Measurements from ENCODE around the gene TIGD1. TPM values are rescaled to one million over a fixed set of nuclear protein-coding genes. Genes with fewer than 3 reads are reported as not detected.

TIGD1 gene
- total and polyA plus RNA-seq, 9 donors, result 4.3 to 9.7 (median 7.4) TPM

DNA sequence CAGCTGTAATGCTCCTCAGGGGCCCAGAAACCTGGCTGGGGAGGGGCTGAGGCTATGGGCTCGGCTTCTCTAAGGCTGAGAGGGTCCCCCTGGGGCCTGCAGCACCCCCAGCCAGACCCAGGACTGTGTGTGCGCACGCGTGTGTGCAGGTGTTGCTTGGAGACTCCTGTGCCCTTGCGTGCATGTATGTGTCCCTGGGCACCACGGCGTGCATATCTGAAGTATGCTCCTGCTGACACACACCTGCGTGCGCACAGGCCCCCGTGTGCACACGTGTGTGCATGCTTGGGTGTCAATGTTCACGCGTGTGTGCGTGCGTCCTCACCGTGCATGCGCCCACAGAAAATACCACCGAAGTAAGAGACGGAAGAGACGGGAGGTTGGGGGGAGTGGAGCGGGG, 47.8 kb downstream of the TIGD1 start:
- peak overlapping the region; percentile 85 to 97 for H3K27ac ChIP-seq
- intact Hi-C loops (cut with DNase I), result no loop called here
- no peak for DNase-seq
- H3K9me3 ChIP-seq, result no peaks in the 10 kb centered on the region
- H3K27me3 ChIP-seq, result no peaks in the 10 kb centered on the region
- TF ChIP-seq, protein P1, sequence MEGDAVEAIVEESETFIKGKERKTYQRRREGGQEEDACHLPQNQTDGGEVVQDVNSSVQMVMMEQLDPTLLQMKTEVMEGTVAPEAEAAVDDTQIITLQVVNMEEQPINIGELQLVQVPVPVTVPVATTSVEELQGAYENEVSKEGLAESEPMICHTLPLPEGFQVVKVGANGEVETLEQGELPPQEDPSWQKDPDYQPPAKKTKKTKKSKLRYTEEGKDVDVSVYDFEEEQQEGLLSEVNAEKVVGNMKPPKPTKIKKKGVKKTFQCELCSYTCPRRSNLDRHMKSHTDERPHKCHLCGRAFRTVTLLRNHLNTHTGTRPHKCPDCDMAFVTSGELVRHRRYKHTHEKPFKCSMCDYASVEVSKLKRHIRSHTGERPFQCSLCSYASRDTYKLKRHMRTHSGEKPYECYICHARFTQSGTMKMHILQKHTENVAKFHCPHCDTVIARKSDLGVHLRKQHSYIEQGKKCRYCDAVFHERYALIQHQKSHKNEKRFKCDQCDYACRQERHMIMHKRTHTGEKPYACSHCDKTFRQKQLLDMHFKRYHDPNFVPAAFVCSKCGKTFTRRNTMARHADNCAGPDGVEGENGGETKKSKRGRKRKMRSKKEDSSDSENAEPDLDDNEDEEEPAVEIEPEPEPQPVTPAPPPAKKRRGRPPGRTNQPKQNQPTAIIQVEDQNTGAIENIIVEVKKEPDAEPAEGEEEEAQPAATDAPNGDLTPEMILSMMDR (IDR thresholded peaks at IDR 0.05), result no peak
- TF ChIP-seq POLR2A (IDR thresholded peaks at IDR 0.05) (no peak), EP300 (IDR thresholded peaks at IDR 0.05) (no peak)
- H3K36me3 ChIP-seq, result no peaks in the 10 kb centered on the region
- 8 to 17% (median 10%) methylated on average over 20 to 21 of the region's 21 CpGs for WGBS, 3 donors
- H3K4me3 ChIP-seq, result peak overlapping the region; percentile 22
- peaks cover 16% of the 10 kb centered on the region for H3K4me1 ChIP-seq (ENCODE audit: insufficient read depth)

DNA sequence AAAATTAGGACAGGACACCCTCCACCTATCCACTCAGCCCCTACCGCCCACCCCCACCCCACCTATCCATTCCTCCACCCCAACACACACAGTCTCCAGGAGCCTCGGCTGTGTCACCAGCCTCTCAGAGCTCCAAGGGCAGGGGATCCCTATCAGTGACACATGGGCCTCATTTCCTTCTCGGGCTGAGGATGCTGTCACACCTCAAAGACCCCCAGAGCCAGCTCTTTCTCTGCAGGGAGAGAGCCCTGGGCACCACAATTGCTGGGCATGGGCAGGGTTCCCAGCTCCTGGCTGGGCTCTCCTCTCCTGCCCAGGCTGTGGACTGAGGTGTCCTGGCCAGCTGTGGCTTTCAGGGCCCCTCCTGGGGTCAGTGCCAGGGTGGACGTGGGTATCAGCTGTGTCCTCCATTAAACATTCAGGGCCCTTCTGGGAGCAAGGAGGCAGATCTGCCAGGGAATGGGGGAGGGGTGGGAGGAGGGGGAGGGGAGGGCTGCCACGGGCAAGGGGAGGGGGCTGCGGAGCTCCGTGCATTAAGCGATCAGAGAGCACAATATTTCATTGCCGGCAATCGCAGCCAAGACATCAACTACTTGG, 48.5 kb downstream of the TIGD1 start:
- Histone ChIP-seq H3K4me3 (no peak overlapping the region), H3K27ac (peak overlapping the region; percentile 85 to 97), H3K27me3 (no peaks in the 10 kb centered on the region), H3K4me1 (ENCODE audit: insufficient read depth) (peaks cover 16% of the 10 kb centered on the region), H3K9me3 (no peaks in the 10 kb centered on the region), H3K36me3 (no peaks in the 10 kb centered on the region)
- 8 to 16% (median 14%) methylated on average over 10 of the region's 10 CpGs for WGBS, 3 donors
- peak in 4 of 5 donors; percentile 42 to 74 (median 70) for DNase-seq
- intact Hi-C loops (cut with DNase I), result no loop called here
- TF ChIP-seq POLR2A (IDR thresholded peaks at IDR 0.05), result no peak
- TF ChIP-seq, protein P1 (IDR thresholded peaks at IDR 0.05), result no peak
- no peak for TF ChIP-seq EP300 (IDR thresholded peaks at IDR 0.05)

DNA sequence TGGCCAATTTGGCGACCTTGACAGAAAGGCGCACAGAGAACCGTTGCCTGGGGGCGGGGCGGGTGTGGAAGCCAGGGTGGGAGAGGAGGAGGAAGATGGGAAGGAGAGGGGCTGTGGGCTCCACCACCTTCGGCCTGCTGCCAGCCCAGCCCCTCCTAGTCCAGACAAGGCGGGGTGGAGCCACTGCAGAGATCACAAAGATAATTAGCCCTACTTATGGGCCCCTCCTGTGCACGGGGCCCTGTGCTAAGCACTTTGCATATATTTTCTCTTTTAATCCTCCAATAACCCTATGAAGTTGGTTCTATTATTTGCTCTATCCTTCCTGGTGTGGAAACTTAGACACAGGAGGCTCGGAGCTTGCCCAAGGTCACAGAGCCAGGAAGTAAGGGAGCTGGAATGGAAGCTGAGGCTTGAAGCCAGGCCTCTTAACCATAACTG, 49.0 kb downstream of the TIGD1 start:
- WGBS, 3 donors, result 7 to 28% (median 8%) methylated on average over 9 of the region's 9 CpGs
- intact Hi-C loops (cut with DNase I), result no loop called here

DNA sequence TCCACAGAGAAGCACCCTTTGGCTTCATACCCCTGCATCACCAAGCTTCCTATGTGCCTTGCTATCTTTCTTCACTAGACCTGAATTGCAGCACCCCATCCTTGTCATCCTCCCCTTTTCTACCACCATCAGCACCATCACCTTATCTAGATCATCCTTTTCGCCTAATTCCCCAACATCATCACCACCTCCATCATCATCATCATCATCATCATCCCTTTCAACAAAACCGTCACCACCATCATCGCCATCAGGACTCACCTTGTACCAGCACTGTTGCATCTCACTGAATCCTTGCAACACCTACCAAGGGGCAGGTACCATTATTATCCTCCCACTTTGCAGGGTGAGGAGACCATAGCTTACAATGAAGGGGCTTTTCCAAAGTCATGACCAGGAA, 51.9 kb downstream of the TIGD1 start:
- TF ChIP-seq, protein P1 (IDR thresholded peaks at IDR 0.05), result no peak
- no peak for TF ChIP-seq POLR2A (IDR thresholded peaks at IDR 0.05)
- TF ChIP-seq EP300 (IDR thresholded peaks at IDR 0.05), result no peak
- 95 to 99% (median 97%) methylated on average over 3 of the region's 3 CpGs for WGBS, 3 donors
- Histone ChIP-seq H3K4me1 (ENCODE audit: insufficient read depth) (peaks cover 14% of the 10 kb centered on the region), H3K4me3 (no peak overlapping the region), H3K36me3 (no peaks in the 10 kb centered on the region), H3K9me3 (no peaks in the 10 kb centered on the region), H3K27me3 (no peaks in the 10 kb centered on the region), H3K27ac (no peak overlapping the region)
- intact Hi-C loops (cut with DNase I), result no loop called here
- DNase-seq, result no peak

More for the DNA sequence above, 49.0 kb downstream of the TIGD1 start:
- Histone ChIP-seq H3K4me1 (ENCODE audit: insufficient read depth) (peaks cover 16% of the 10 kb centered on the region), H3K27ac (peak overlapping the region; percentile 85 to 97), H3K9me3 (no peaks in the 10 kb centered on the region), H3K36me3 (no peaks in the 10 kb centered on the region), H3K4me3 (no peak overlapping the region), H3K27me3 (no peaks in the 10 kb centered on the region)
- DNase-seq, result peak; percentile 67 to 87 (median 82)
- TF ChIP-seq, protein P1 (IDR thresholded peaks at IDR 0.05), result no peak
- TF ChIP-seq EP300 (IDR thresholded peaks at IDR 0.05) (no peak), POLR2A (IDR thresholded peaks at IDR 0.05) (no peak)

Other genes starting within 250 kb of the TIGD1 start
- gene ALPP, start 171.8 kb downstream of the TIGD1 start, total RNA-seq, result 10 to 100 TPM in 2 of 7 donors, 1 to 10 TPM in 1, under 1 TPM in 2, not detected in 2; 0.20 to 21.6 (median 8.5) TPM
- gene ALPP, start 171.8 kb downstream of the TIGD1 start, polyA plus RNA-seq, result not detected
- gene ALPG, start 143.7 kb downstream of the TIGD1 start, total RNA-seq, result under 1 TPM in 2 of 7 donors, not detected in 5; 0.11 to 0.36 TPM
- under 1 TPM in 1 of 2 donors, not detected in 1; 0.02 TPM for gene ALPG, start 143.7 kb downstream of the TIGD1 start, polyA plus RNA-seq
- gene ALPI, start 94.4 kb downstream of the TIGD1 start, total RNA-seq, result under 1 TPM in 1 of 7 donors, not detected in 6; 0.72 TPM
- not detected for gene ALPI, start 94.4 kb downstream of the TIGD1 start, polyA plus RNA-seq
- gene ECEL1, start 62.7 kb downstream of the TIGD1 start, total RNA-seq, result 100 to 1,000 TPM in 2 of 7 donors, 10 to 100 TPM in 5; 34.8 to 251 (median 48.8) TPM
- gene ECEL1, start 62.7 kb downstream of the TIGD1 start, polyA plus RNA-seq, result 10 to 100 TPM in 1 of 2 donors, 1 to 10 TPM in 1; 2.4 to 41.9 TPM
- under 1 TPM in 2 of 7 donors, not detected in 5; 0.27 to 0.35 TPM for gene PRSS56, start 30.2 kb downstream of the TIGD1 start, total RNA-seq
- not detected for gene PRSS56, start 30.2 kb downstream of the TIGD1 start, polyA plus RNA-seq
- gene CHRND, start 24.4 kb downstream of the TIGD1 start, total RNA-seq, result under 1 TPM in 2 of 7 donors, not detected in 5; 0.28 to 0.40 TPM
- gene CHRND, start 24.4 kb downstream of the TIGD1 start, polyA plus RNA-seq, result not detected
- gene CHRNG, start 10.9 kb downstream of the TIGD1 start, total RNA-seq, result not detected
- gene CHRNG, start 10.9 kb downstream of the TIGD1 start, polyA plus RNA-seq, result not detected
- 10 to 100 TPM; 18.6 to 47.6 (median 42.8) TPM for gene EIF4E2, start 132 bp upstream of the TIGD1 start, total RNA-seq
- 100 to 1,000 TPM in 1 of 2 donors, 10 to 100 TPM in 1; 41.9 to 111 TPM for gene EIF4E2, start 132 bp upstream of the TIGD1 start, polyA plus RNA-seq
- 10 to 100 TPM; 14.8 to 87.0 (median 46.8) TPM for gene EFHD1, start 83.0 kb upstream of the TIGD1 start, total RNA-seq
- gene EFHD1, start 83.0 kb upstream of the TIGD1 start, polyA plus RNA-seq, result 100 to 1,000 TPM in 1 of 2 donors, 10 to 100 TPM in 1; 83.4 to 154 TPM
- gene GIGYF2, start 146.8 kb upstream of the TIGD1 start, total RNA-seq, result 10 to 100 TPM; 55.2 to 83.6 (median 69.4) TPM
- 10 to 100 TPM; 22.1 to 55.9 TPM for gene GIGYF2, start 146.8 kb upstream of the TIGD1 start, polyA plus RNA-seq
- under 1 TPM in 1 of 7 donors, not detected in 6; 0.24 TPM for gene KCNJ13, start 226.0 kb upstream of the TIGD1 start, total RNA-seq
- gene KCNJ13, start 226.0 kb upstream of the TIGD1 start, polyA plus RNA-seq, result not detected

All from ovary (tissue), 9 donors.